ENCODE results near the gene DEPDC7. TPM values are rescaled to one million over a fixed set of nuclear protein-coding genes. Genes with fewer than 3 reads are reported as not detected.

Gene DEPDC7
- total RNA-seq, 2 donors from 2014 or later = 1.2 to 2.4 TPM

GRCh38 chr11:33001751-33002542 is 13.7 kb upstream of the DEPDC7 start:
- peaks cover 6 to 10% of the 10 kb centered on the region in 2 donors for H3K9me3 Mint-ChIP-seq
- no peak overlapping the region for H3K27ac Mint-ChIP-seq
- H3K4me1 Mint-ChIP-seq (ENCODE audit: low read depth) = peaks cover 14% of the 10 kb centered on the region
- DNase-seq = no peak
- peaks cover 33% of the 10 kb centered on the region for H3K27me3 Mint-ChIP-seq (ENCODE audit: low read depth)
- peaks cover 3 to 20% of the 10 kb centered on the region in 2 donors for H3K36me3 Mint-ChIP-seq (ENCODE audit: insufficient read depth in 2 of 2)
- no peak overlapping the region for H3K4me3 Mint-ChIP-seq
- ATAC-seq (replicated peaks in 1 of 2) = no peak

GRCh38 chr11:33005175-33005574 is 10.5 kb upstream of the DEPDC7 start:
- peaks cover 19% of the 10 kb centered on the region for H3K4me1 Mint-ChIP-seq (ENCODE audit: low read depth)
- no peaks in the 10 kb centered on the region for H3K9me3 Mint-ChIP-seq
- DNase-seq = peak in 1 of 2 donors; percentile 12

GRCh38 chr11:33006010-33006409 is 9.7 kb upstream of the DEPDC7 start:
- H3K27ac Mint-ChIP-seq = no peak overlapping the region
- peaks cover 25% of the 10 kb centered on the region for H3K27me3 Mint-ChIP-seq (ENCODE audit: low read depth)
- H3K36me3 Mint-ChIP-seq (ENCODE audit: insufficient read depth in 2 of 2) = no peaks in the 10 kb centered on the region
- H3K4me1 Mint-ChIP-seq (ENCODE audit: low read depth) = peaks cover 22% of the 10 kb centered on the region
- no peak for DNase-seq
- H3K4me3 Mint-ChIP-seq = no peak overlapping the region
- H3K9me3 Mint-ChIP-seq = no peaks in the 10 kb centered on the region
- ATAC-seq (replicated peaks in 1 of 2) = no peak

More at GRCh38 chr11:33005175-33005574, 10.5 kb upstream of the DEPDC7 start:
- ATAC-seq (replicated peaks in 1 of 2) = peak; percentile 50 to 66
- Mint-ChIP-seq H3K36me3 (ENCODE audit: insufficient read depth in 2 of 2) (peaks cover 0 to 2% of the 10 kb centered on the region in 2 donors), H3K27ac (peak overlapping the region; percentile 2), H3K4me3 (no peak overlapping the region), H3K27me3 (ENCODE audit: low read depth) (peaks cover 20% of the 10 kb centered on the region)

GRCh38 chr11:33013755-33014154 is 1.9 kb upstream of the DEPDC7 start:
- no peak for DNase-seq
- peaks cover 2 to 3% of the 10 kb centered on the region in 2 donors for H3K36me3 Mint-ChIP-seq (ENCODE audit: insufficient read depth in 2 of 2)
- ATAC-seq (replicated peaks in 1 of 2) = no peak
- no peaks in the 10 kb centered on the region for H3K9me3 Mint-ChIP-seq
- no peak overlapping the region for H3K27ac Mint-ChIP-seq
- H3K4me1 Mint-ChIP-seq (ENCODE audit: low read depth) = peaks cover 34% of the 10 kb centered on the region
- H3K27me3 Mint-ChIP-seq (ENCODE audit: low read depth) = peaks cover 50% of the 10 kb centered on the region
- H3K4me3 Mint-ChIP-seq = no peak overlapping the region

- Mint-ChIP-seq H3K27ac (no peak overlapping the region), H3K27me3 (ENCODE audit: low read depth) (peaks cover 54% of the 10 kb centered on the region), H3K9me3 (no peaks in the 10 kb centered on the region), H3K36me3 (ENCODE audit: insufficient read depth in 2 of 2) (peaks cover 2 to 3% of the 10 kb centered on the region in 2 donors), H3K4me3 (peak overlapping the region; percentile 75 to 77), H3K4me1 (ENCODE audit: low read depth) (peaks cover 26% of the 10 kb centered on the region)
- DNase-seq = no peak
- no peak for ATAC-seq (replicated peaks in 1 of 2)
Observed at GRCh38 chr11:33016654-33017053, 976 bp downstream of the DEPDC7 start.

GRCh38 chr11:33017478-33017877 is 1.8 kb downstream of the DEPDC7 start:
- Mint-ChIP-seq H3K36me3 (ENCODE audit: insufficient read depth in 2 of 2) (peaks cover 2 to 3% of the 10 kb centered on the region in 2 donors), H3K27me3 (ENCODE audit: low read depth) (peaks cover 54% of the 10 kb centered on the region), H3K27ac (no peak overlapping the region), H3K4me1 (ENCODE audit: low read depth) (peaks cover 24% of the 10 kb centered on the region), H3K9me3 (no peaks in the 10 kb centered on the region), H3K4me3 (no peak overlapping the region)
- DNase-seq (no peak), ATAC-seq (replicated peaks in 1 of 2) (no peak)

- Mint-ChIP-seq H3K4me3 (no peak overlapping the region), H3K27ac (no peak overlapping the region), H3K36me3 (ENCODE audit: insufficient read depth in 2 of 2) (peaks cover 2 to 3% of the 10 kb centered on the region in 2 donors), H3K9me3 (no peaks in the 10 kb centered on the region), H3K27me3 (ENCODE audit: low read depth) (peaks cover 54% of the 10 kb centered on the region), H3K4me1 (ENCODE audit: low read depth) (peaks cover 21% of the 10 kb centered on the region)
- no peak for ATAC-seq (replicated peaks in 1 of 2)
- DNase-seq = no peak
Observed at GRCh38 chr11:33017965-33018364, 2.3 kb downstream of the DEPDC7 start.

GRCh38 chr11:33018840-33019239 is 3.2 kb downstream of the DEPDC7 start:
- Mint-ChIP-seq H3K36me3 (ENCODE audit: insufficient read depth in 2 of 2) (peaks cover 0 to 3% of the 10 kb centered on the region in 2 donors), H3K27ac (no peak overlapping the region), H3K4me3 (no peak overlapping the region), H3K4me1 (ENCODE audit: low read depth) (peaks cover 21% of the 10 kb centered on the region), H3K9me3 (no peaks in the 10 kb centered on the region), H3K27me3 (ENCODE audit: low read depth) (peaks cover 51% of the 10 kb centered on the region)
- ATAC-seq (replicated peaks in 1 of 2) (no peak), DNase-seq (no peak)

- H3K27ac Mint-ChIP-seq = no peak overlapping the region
- H3K4me1 Mint-ChIP-seq (ENCODE audit: low read depth) = peaks cover 21% of the 10 kb centered on the region
- H3K27me3 Mint-ChIP-seq (ENCODE audit: low read depth) = peaks cover 36% of the 10 kb centered on the region
- H3K36me3 Mint-ChIP-seq (ENCODE audit: insufficient read depth in 2 of 2) = no peaks in the 10 kb centered on the region
- no peaks in the 10 kb centered on the region for H3K9me3 Mint-ChIP-seq
- DNase-seq (no peak), ATAC-seq (replicated peaks in 1 of 2) (no peak)
- H3K4me3 Mint-ChIP-seq = no peak overlapping the region
Observed at GRCh38 chr11:33021501-33021900, 5.8 kb downstream of the DEPDC7 start.

GRCh38 chr11:33021937-33022336 is 6.3 kb downstream of the DEPDC7 start:
- Mint-ChIP-seq H3K27ac (peak overlapping the region; percentile 31), H3K36me3 (ENCODE audit: insufficient read depth in 2 of 2) (no peaks in the 10 kb centered on the region), H3K4me1 (ENCODE audit: low read depth) (peaks cover 20% of the 10 kb centered on the region), H3K27me3 (ENCODE audit: low read depth) (peaks cover 31% of the 10 kb centered on the region), H3K9me3 (no peaks in the 10 kb centered on the region), H3K4me3 (no peak overlapping the region)
- DNase-seq = no peak
- ATAC-seq (replicated peaks in 1 of 2) = no peak

GRCh38 chr11:33025339-33025722 is 9.7 kb downstream of the DEPDC7 start:
- no peak overlapping the region for H3K4me3 Mint-ChIP-seq
- peaks cover 4% of the 10 kb centered on the region for H3K27me3 Mint-ChIP-seq (ENCODE audit: low read depth)
- H3K27ac Mint-ChIP-seq = no peak overlapping the region
- H3K9me3 Mint-ChIP-seq = no peaks in the 10 kb centered on the region
- no peak for ATAC-seq (replicated peaks in 1 of 2)
- DNase-seq = no peak
- peaks cover 0 to 1% of the 10 kb centered on the region in 2 donors for H3K36me3 Mint-ChIP-seq (ENCODE audit: insufficient read depth in 2 of 2)
- peaks cover 15% of the 10 kb centered on the region for H3K4me1 Mint-ChIP-seq (ENCODE audit: low read depth)

- peaks cover 6% of the 10 kb centered on the region for H3K4me1 Mint-ChIP-seq (ENCODE audit: low read depth)
- peaks cover 0 to 1% of the 10 kb centered on the region in 2 donors for H3K36me3 Mint-ChIP-seq (ENCODE audit: insufficient read depth in 2 of 2)
- no peaks in the 10 kb centered on the region for H3K27me3 Mint-ChIP-seq (ENCODE audit: low read depth)
- ATAC-seq (replicated peaks in 1 of 2) (no peak), DNase-seq (no peak)
- no peaks in the 10 kb centered on the region for H3K9me3 Mint-ChIP-seq
- no peak overlapping the region for H3K27ac Mint-ChIP-seq
- no peak overlapping the region for H3K4me3 Mint-ChIP-seq
Observed at GRCh38 chr11:33027233-33027632, 11.6 kb downstream of the DEPDC7 start.

GRCh38 chr11:33027846-33028536 is 12.3 kb downstream of the DEPDC7 start:
- ATAC-seq (replicated peaks in 1 of 2) (no peak), DNase-seq (no peak)
- H3K27me3 Mint-ChIP-seq (ENCODE audit: low read depth) = peaks cover 4% of the 10 kb centered on the region
- H3K4me3 Mint-ChIP-seq = no peak overlapping the region
- H3K4me1 Mint-ChIP-seq (ENCODE audit: low read depth) = peaks cover 5% of the 10 kb centered on the region
- H3K36me3 Mint-ChIP-seq (ENCODE audit: insufficient read depth in 2 of 2) = peaks cover 0 to 1% of the 10 kb centered on the region in 2 donors
- H3K9me3 Mint-ChIP-seq = no peaks in the 10 kb centered on the region
- no peak overlapping the region for H3K27ac Mint-ChIP-seq
